Measurements from ENCODE around the gene LRRFIP1.

GRCh38 chr2:237660381-237660900, 33.1 kb downstream of the LRRFIP1 start:
- TF ChIP-seq POLR2A (IDR thresholded peaks at IDR 0.05) (no peak), CTCF (IDR thresholded peaks at IDR 0.05) (no peak)
